PFSK-1 (cell line): ENCODE measurements around the gene PARD3B.

Experiments used
- POLR2AphosphoS5 ChIP-seq: IDR thresholded peaks from 2 replicates; pipeline ENCODE4 v1.6.1; 2012; ENCODE audit warnings: low read depth, mild to moderate bottlenecking, control low read depth, low read length, moderate library complexity
- REST ChIP-seq, 2 experiments: IDR thresholded peaks; 2 replicates each; pipeline versions ENCODE4 v1.6.1 to v1.8.0; 2011 to 2012; ENCODE audit warnings: low read depth in 2 of 2, low read length in 2 of 2, control low read depth in 1 of 2, inconsistent platforms in 1 of 2, mild to moderate bottlenecking in 1 of 2, moderate library complexity in 1 of 2; ENCODE audit not compliant: insufficient read depth in 1 of 2
- SIN3A ChIP-seq: IDR thresholded peaks from 2 replicates; pipeline ENCODE4 v1.6.1; 2012; ENCODE audit warnings: mild to moderate bottlenecking, low read length, moderate library complexity, borderline replicate concordance; ENCODE audit not compliant: insufficient read depth
- TAF1 ChIP-seq: IDR thresholded peaks from 2 replicates; pipeline ENCODE4 v1.6.1; 2012; ENCODE audit warnings: low read length, control low read depth, borderline replicate concordance; ENCODE audit not compliant: insufficient read depth

DNA sequence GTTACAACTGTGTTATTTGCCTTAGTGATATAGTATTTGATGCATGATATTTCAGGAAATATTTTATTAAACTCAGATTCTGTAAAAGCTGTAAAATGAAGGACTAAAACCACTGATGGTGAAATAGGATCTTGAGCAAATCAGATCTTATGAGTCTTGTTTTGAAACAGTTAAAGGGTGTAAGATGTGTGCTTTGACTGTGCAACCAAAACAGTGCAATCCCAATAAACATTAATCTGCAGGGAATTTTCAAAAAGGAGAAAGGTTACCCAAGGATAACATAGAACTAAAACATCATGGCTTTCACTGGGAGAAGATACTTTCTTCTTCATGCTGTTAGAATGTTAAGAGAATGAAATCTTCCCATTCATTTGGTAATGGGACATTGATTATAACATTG, 378.7 kb downstream of the PARD3B start:
- TF ChIP-seq POLR2AphosphoS5 (no peak), TAF1 (no peak), SIN3A (no peak), REST (IDR thresholded peaks at IDR 0.05; ENCODE audit: insufficient read depth in 1 of 2, low read depth in 2 of 2, low read length in 2 of 2) (no peak)
